DND-41 (cell line): ENCODE results near the gene CCDC154.

Source experiments
- ATAC-seq: fragments of 200-7000 bp; cut with Tn5 transposase; 3 replicates; pipeline ENCODE4 v1.9.1; 2021; ENCODE audit warnings: low read depth; ENCODE audit not compliant: insufficient read depth
- DNase-seq: peaks from one replicate; pipeline ENCODE4 v3.0.0-alpha.2; 2020
- H2AFZ ChIP-seq: 2 replicates; pipeline ENCODE4 v1.6.0; 2012; ENCODE audit warnings: low read depth, low read length
- H3K27ac ChIP-seq: 2 replicates; pipeline ENCODE4 v1.5.1; 2012; ENCODE audit warnings: low read length, inconsistent platforms
- H3K27me3 ChIP-seq: fragments of 200-600 bp; sonication (generic); 2 replicates; pipeline ENCODE4 v1.6.0; 2012; ENCODE audit warnings: low read length, mild to moderate bottlenecking, inconsistent platforms; ENCODE audit not compliant: insufficient read depth, poor library complexity
- H3K36me3 ChIP-seq: 2 replicates; pipeline ENCODE4 v1.5.1; 2012; ENCODE audit warnings: low read length, inconsistent platforms; ENCODE audit not compliant: insufficient read depth
- H3K4me1 ChIP-seq: 2 replicates; pipeline ENCODE4 v1.5.1; 2012; ENCODE audit warnings: mild to moderate bottlenecking, low read length; ENCODE audit not compliant: insufficient read depth
- H3K4me2 ChIP-seq: 2 replicates; pipeline ENCODE4 v1.6.0; 2012; ENCODE audit warnings: mild to moderate bottlenecking, moderate library complexity, low read length, inconsistent platforms; ENCODE audit not compliant: insufficient read depth
- H3K4me3 ChIP-seq, 2 experiments: fragments of 200-600 bp in 1 of 2; shearing (Covaris generic) in 1 of 2; 2 replicates each; pipeline ENCODE4 v1.5.1; 2012 to 2016; ENCODE audit warnings: inconsistent platforms in 2 of 2, low read length in 2 of 2, mild to moderate bottlenecking in 2 of 2, low read depth in 1 of 2, moderate library complexity in 1 of 2
- H3K79me2 ChIP-seq: 2 replicates; pipeline ENCODE4 v1.6.0; 2012; ENCODE audit warnings: low read length, inconsistent platforms; ENCODE audit not compliant: insufficient read depth
- H3K9ac ChIP-seq: 2 replicates; pipeline ENCODE4 v1.6.0; 2012; ENCODE audit warnings: low read depth, mild to moderate bottlenecking, inconsistent platforms, low read length, moderate library complexity
- H3K9me3 ChIP-seq: 2 replicates; pipeline ENCODE4 v1.5.1; 2012; ENCODE audit warnings: low read length, moderate library complexity, mild to moderate bottlenecking, inconsistent platforms; ENCODE audit not compliant: insufficient read depth, severe bottlenecking
- H4K20me1 ChIP-seq: 2 replicates; pipeline ENCODE4 v1.6.0; 2012; ENCODE audit warnings: low read length; ENCODE audit not compliant: insufficient read depth
- CTCF ChIP-seq: IDR thresholded peaks from 2 replicates; pipeline ENCODE4 v1.5.1; 2012; ENCODE audit warnings: borderline replicate concordance, low read length, moderate library complexity, mild to moderate bottlenecking; ENCODE audit not compliant: poor library complexity, severe bottlenecking; ENCODE audit errors: extremely low read depth
- EZH2 ChIP-seq: IDR thresholded peaks from 3 replicates; pipeline ENCODE4 v1.6.1; 2012; ENCODE audit warnings: borderline replicate concordance, low read depth, mild to moderate bottlenecking, moderate library complexity, low read length, inconsistent platforms; ENCODE audit not compliant: severe bottlenecking

CCDC154 gene

DNA sequence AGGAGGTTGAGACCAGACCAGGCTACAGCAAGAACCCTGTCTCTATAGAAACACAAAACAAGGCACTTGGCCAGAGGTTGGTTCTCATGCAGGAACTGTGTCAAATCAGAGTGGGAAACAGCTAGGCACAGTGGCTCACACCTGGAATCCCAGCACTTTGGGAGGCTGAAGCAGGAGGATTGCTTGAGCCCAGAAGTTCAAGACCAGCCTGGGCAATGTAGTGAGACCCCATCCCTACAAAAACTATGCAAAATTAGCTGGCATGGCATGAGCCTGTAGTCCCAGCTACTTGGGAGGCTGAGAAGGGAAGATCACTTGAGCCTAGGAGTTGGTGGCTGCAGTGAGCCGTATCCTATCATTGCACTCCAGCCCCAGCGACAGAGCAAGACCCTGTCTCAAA, 31.5 kb downstream of the CCDC154 start:
- no peak for ATAC-seq
- H3K27me3 ChIP-seq = no peaks in the 10 kb centered on the region
- H4K20me1 ChIP-seq = peaks cover 22% of the 10 kb centered on the region
- H3K4me1 ChIP-seq = peaks cover 41% of the 10 kb centered on the region
- no peak overlapping the region; a peak in 1 of 4 replicates for H3K4me3 ChIP-seq
- no peak for TF ChIP-seq EZH2
- TF ChIP-seq CTCF = no peak
- H3K9ac ChIP-seq = peak overlapping the region; percentile 84; the same call in 1 of the 2 replicates
- DNase-seq = no peak
- H3K79me2 ChIP-seq = peaks cover 47% of the 10 kb centered on the region
- peaks cover 21% of the 10 kb centered on the region for H3K36me3 ChIP-seq
- no peak overlapping the region for H3K27ac ChIP-seq
- H3K9me3 ChIP-seq = no peaks in the 10 kb centered on the region
- H3K4me2 ChIP-seq = peak overlapping the region; percentile 80; the same call in 1 of the 2 replicates
- H2AFZ ChIP-seq = no peak overlapping the region

GRCh38 chr16:1408171-1408837, 36.1 kb downstream of the CCDC154 start:
- Histone ChIP-seq H3K4me2 (peak overlapping the region; percentile 99), H2AFZ (peak overlapping the region; percentile 73; the same call in 1 of the 2 replicates), H3K9ac (peak overlapping the region; percentile 63), H3K79me2 (peaks cover 76% of the 10 kb centered on the region), H3K4me1 (peaks cover 27% of the 10 kb centered on the region), H3K36me3 (peaks cover 47% of the 10 kb centered on the region), H3K27me3 (no peaks in the 10 kb centered on the region), H4K20me1 (peaks cover 52% of the 10 kb centered on the region), H3K27ac (peak overlapping the region; percentile 75), H3K4me3 (peak overlapping the region; percentile 65 to 92; a peak in 3 of 4 replicates), H3K9me3 (no peaks in the 10 kb centered on the region)
- DNase-seq (peak; percentile 96), ATAC-seq (peak; percentile 92)
- TF ChIP-seq CTCF (no peak), EZH2 (no peak)

DNA sequence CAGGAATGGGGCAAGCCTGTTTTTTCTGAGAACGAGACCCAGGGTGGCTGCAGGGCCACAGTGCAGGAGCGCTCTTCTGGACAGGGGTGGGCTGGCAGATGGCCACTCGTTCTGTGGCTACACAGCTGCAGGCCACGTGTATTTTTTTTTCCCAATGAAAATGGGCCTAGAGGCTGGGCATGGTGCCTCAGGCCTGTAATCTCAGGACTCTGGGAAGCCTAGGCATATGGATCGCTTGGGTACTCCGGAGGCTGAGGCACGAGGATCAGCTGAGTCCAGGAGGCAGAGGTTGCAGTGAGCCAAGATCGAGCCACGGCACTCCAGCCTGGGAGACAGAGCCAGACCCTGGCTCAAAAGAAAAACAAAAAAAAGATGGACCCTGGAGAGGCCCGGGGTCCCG, 36.6 kb downstream of the CCDC154 start:
- H3K27ac ChIP-seq = peak overlapping the region; percentile 8; the same call in 1 of the 2 replicates
- H3K9ac ChIP-seq = peak overlapping the region; percentile 63
- DNase-seq = no peak
- H3K36me3 ChIP-seq = peaks cover 50% of the 10 kb centered on the region
- H3K27me3 ChIP-seq = no peaks in the 10 kb centered on the region
- H3K4me3 ChIP-seq = peak overlapping the region in 1 of 2 experiments; percentile 92; a peak in 2 of 4 replicates
- no peaks in the 10 kb centered on the region for H3K9me3 ChIP-seq
- ATAC-seq = no peak
- TF ChIP-seq CTCF (no peak), EZH2 (no peak)
- H4K20me1 ChIP-seq = peaks cover 55% of the 10 kb centered on the region
- H2AFZ ChIP-seq = no peak overlapping the region
- H3K79me2 ChIP-seq = peaks cover 76% of the 10 kb centered on the region
- H3K4me1 ChIP-seq = peaks cover 21% of the 10 kb centered on the region
- H3K4me2 ChIP-seq = peak overlapping the region; percentile 99
